ENCODE measurements around the gene LIN9.

LIN9 gene

GRCh38 chr1:226212545-226212944 lies 96.4 kb downstream of the LIN9 start:
- TF ChIP-seq FOXM1 (IDR thresholded peaks at IDR 0.05; ENCODE audit: borderline replicate concordance, low read depth): no peak

- no peak for TF ChIP-seq REST (IDR thresholded peaks at IDR 0.05; ENCODE audit: low read depth)
- no peak for TF ChIP-seq MAX (IDR thresholded peaks at IDR 0.05)
Observed at GRCh38 chr1:226211181-226211821, 97.7 kb downstream of the LIN9 start.

GRCh38 chr1:226210571-226211176 lies 98.3 kb downstream of the LIN9 start:
- TF ChIP-seq MAX (IDR thresholded peaks at IDR 0.05) (no peak), RAD21 (IDR thresholded peaks at IDR 0.05; ENCODE audit: low read depth) (no peak), NFIC (IDR thresholded peaks at IDR 0.05) (no peak), YY1 (IDR thresholded peaks at IDR 0.05; ENCODE audit: low read depth) (no peak), CEBPB (IDR thresholded peaks at IDR 0.05) (no peak), TAF1 (IDR thresholded peaks at IDR 0.05; ENCODE audit: low read depth) (no peak)

GRCh38 chr1:226209307-226210059 lies 99.5 kb downstream of the LIN9 start:
- no peak for TF ChIP-seq TCF12 (IDR thresholded peaks at IDR 0.05; ENCODE audit: low read depth)
- no peak for TF ChIP-seq FOXM1 (IDR thresholded peaks at IDR 0.05; ENCODE audit: borderline replicate concordance, low read depth)
- no peak for TF ChIP-seq NFIC (IDR thresholded peaks at IDR 0.05)
- TF ChIP-seq EGR1 (IDR thresholded peaks at IDR 0.05): no peak
- TF ChIP-seq CREB1 (IDR thresholded peaks at IDR 0.05; ENCODE audit: low read depth): no peak
- TF ChIP-seq USF1 (IDR thresholded peaks at IDR 0.05): no peak
- no peak for TF ChIP-seq ZBTB7A (IDR thresholded peaks at IDR 0.05; ENCODE audit: low read depth)
- no peak for TF ChIP-seq MAX (IDR thresholded peaks at IDR 0.05)
- TF ChIP-seq RAD21 (IDR thresholded peaks at IDR 0.05; ENCODE audit: low read depth): no peak
- TF ChIP-seq TAF1 (IDR thresholded peaks at IDR 0.05; ENCODE audit: low read depth): no peak
- TF ChIP-seq CEBPB (IDR thresholded peaks at IDR 0.05): no peak
- TF ChIP-seq TEAD4 (IDR thresholded peaks at IDR 0.05): no peak
- TF ChIP-seq REST (IDR thresholded peaks at IDR 0.05; ENCODE audit: low read depth): no peak
- no peak for TF ChIP-seq EP300 (IDR thresholded peaks at IDR 0.05; ENCODE audit: borderline replicate concordance)
- TF ChIP-seq YY1 (IDR thresholded peaks at IDR 0.05; ENCODE audit: low read depth): no peak

GRCh38 chr1:226207048-226207447 lies 101.9 kb downstream of the LIN9 start:
- no peak for TF ChIP-seq TCF12 (IDR thresholded peaks at IDR 0.05; ENCODE audit: low read depth)
- no peak for TF ChIP-seq YY1 (IDR thresholded peaks at IDR 0.05; ENCODE audit: low read depth)
- TF ChIP-seq FOXM1 (IDR thresholded peaks at IDR 0.05; ENCODE audit: borderline replicate concordance, low read depth): no peak
- no peak for TF ChIP-seq CEBPB (IDR thresholded peaks at IDR 0.05)
- no peak for TF ChIP-seq EP300 (IDR thresholded peaks at IDR 0.05; ENCODE audit: borderline replicate concordance)
- no peak for TF ChIP-seq TAF1 (IDR thresholded peaks at IDR 0.05; ENCODE audit: low read depth)
- no peak for TF ChIP-seq NFIC (IDR thresholded peaks at IDR 0.05)
- no peak for TF ChIP-seq CREB1 (IDR thresholded peaks at IDR 0.05; ENCODE audit: low read depth)
- no peak for TF ChIP-seq REST (IDR thresholded peaks at IDR 0.05; ENCODE audit: low read depth)
- TF ChIP-seq EGR1 (IDR thresholded peaks at IDR 0.05): no peak
- no peak for TF ChIP-seq ZBTB7A (IDR thresholded peaks at IDR 0.05; ENCODE audit: low read depth)
- no peak for TF ChIP-seq TEAD4 (IDR thresholded peaks at IDR 0.05)
